OCI-LY3 (cell line): ENCODE results near the gene MX1.

Source experiments
- H2AFZ ChIP-seq: fragments of 200-600, 300-600 bp; shearing (Covaris generic); 2 replicates; pipeline ENCODE4 v1.6.0; 2014; ENCODE audit warnings: antibody characterized with exemption, low read depth, low read length
- H3K27ac ChIP-seq: fragments of 200-600, 300-600 bp; sonication (generic); 2 replicates; pipeline ENCODE4 v1.5.1; 2014; ENCODE audit warnings: mild to moderate bottlenecking, low read length, moderate library complexity, mixed read lengths
- H3K27me3 ChIP-seq: fragments of 200-600, 300-600 bp; sonication (generic); 2 replicates; pipeline ENCODE4 v1.6.1; 2014; ENCODE audit warnings: low read depth, low read length, mixed read lengths
- H3K36me3 ChIP-seq: fragments of 200-600, 300-600 bp; sonication (generic); replicated peaks from 2 replicates; pipeline ENCODE3; 2014; ENCODE audit warnings: low read depth, low read length, mixed read lengths
- H3K4me1 ChIP-seq: fragments of 300-600, 200-600 bp; sonication (generic); 2 replicates; pipeline ENCODE4 v1.6.1; 2014; ENCODE audit warnings: low read length, mixed read lengths
- H3K4me2 ChIP-seq: fragments of 200-600, 300-600 bp; sonication (generic); 2 replicates; pipeline ENCODE4 v1.6.1; 2014; ENCODE audit warnings: low read length, mixed read lengths
- H3K4me3 ChIP-seq: fragments of 300-600, 200-600 bp; sonication (generic); 2 replicates; pipeline ENCODE4 v1.5.1; 2014; ENCODE audit warnings: antibody characterized with exemption, mild to moderate bottlenecking, low read length, moderate library complexity
- H3K79me2 ChIP-seq: fragments of 300-600, 200-600 bp; shearing (Covaris generic); 2 replicates; pipeline ENCODE4 v1.6.1; 2014; ENCODE audit warnings: mild to moderate bottlenecking, low read length, mixed read lengths
- H3K9ac ChIP-seq: fragments of 300-600, 200-600 bp; shearing (Covaris generic); 2 replicates; pipeline ENCODE4 v1.6.0; 2014; ENCODE audit warnings: mild to moderate bottlenecking, low read length, moderate library complexity
- H3K9me3 ChIP-seq: fragments of 200-600, 300-600 bp; shearing (Covaris generic); 2 replicates; pipeline ENCODE4 v1.6.1; 2014; ENCODE audit warnings: low read length, mixed read lengths; ENCODE audit not compliant: insufficient read depth
- H4K20me1 ChIP-seq: fragments of 200-600, 300-600 bp; sonication (generic); 2 replicates; pipeline ENCODE4 v1.6.1; 2016; ENCODE audit warnings: low read length, mixed read lengths; ENCODE audit not compliant: insufficient read depth
- CTCF ChIP-seq: fragments of 200-600, 300-600 bp; sonication (generic); IDR thresholded peaks from 2 replicates; pipeline ENCODE4 v1.5.1; 2014; ENCODE audit warnings: antibody characterized with exemption, low read length, low read depth
- EZH2phosphoT487 ChIP-seq: fragments of 200-600 bp; shearing (Covaris generic); IDR thresholded peaks from 2 replicates; pipeline ENCODE4 v1.6.1; 2018; ENCODE audit warnings: antibody characterized with exemption, mixed run types, low read depth

Gene MX1

DNA sequence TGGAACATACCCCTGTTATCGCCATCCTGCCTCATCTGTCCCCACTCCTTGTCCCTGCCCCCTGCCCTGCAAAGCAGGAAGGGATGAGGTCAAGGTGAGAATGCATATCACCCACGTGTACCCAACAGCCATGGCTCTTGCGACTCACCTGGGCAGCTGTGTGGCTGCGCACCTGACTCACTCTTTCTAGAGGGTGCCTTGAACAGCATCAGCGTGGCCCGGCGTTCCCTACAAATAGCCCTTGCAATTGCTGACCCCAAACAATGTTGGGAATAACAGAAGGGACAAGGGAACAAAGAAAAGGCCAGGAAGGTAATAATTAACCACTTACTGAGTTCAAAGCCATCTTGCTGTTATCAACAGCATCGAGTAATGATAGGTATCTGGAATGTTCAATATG lies 71.7 kb downstream of the MX1 start:
- Histone ChIP-seq H3K9me3 (no peaks in the 10 kb centered on the region), H3K4me1 (no peaks in the 10 kb centered on the region), H3K27ac (no peak overlapping the region), H3K36me3 (no peaks in the 10 kb centered on the region), H3K4me3 (no peak overlapping the region), H4K20me1 (no peaks in the 10 kb centered on the region), H3K9ac (no peak overlapping the region), H3K4me2 (no peak overlapping the region), H2AFZ (no peak overlapping the region), H3K79me2 (no peaks in the 10 kb centered on the region), H3K27me3 (no peaks in the 10 kb centered on the region; the same call in 1 of the 2 replicates)
- TF ChIP-seq CTCF (no peak), EZH2phosphoT487 (no peak)

GRCh38 chr21:41499920-41500319 lies 73.9 kb downstream of the MX1 start:
- Histone ChIP-seq H3K27ac (no peak overlapping the region), H2AFZ (no peak overlapping the region), H3K4me1 (no peaks in the 10 kb centered on the region), H3K4me3 (no peak overlapping the region), H3K4me2 (no peak overlapping the region), H4K20me1 (no peaks in the 10 kb centered on the region), H3K27me3 (no peaks in the 10 kb centered on the region; the same call in 1 of the 2 replicates), H3K79me2 (no peaks in the 10 kb centered on the region), H3K9me3 (no peaks in the 10 kb centered on the region), H3K9ac (no peak overlapping the region), H3K36me3 (no peaks in the 10 kb centered on the region)
- TF ChIP-seq EZH2phosphoT487 (no peak), CTCF (no peak)

DNA sequence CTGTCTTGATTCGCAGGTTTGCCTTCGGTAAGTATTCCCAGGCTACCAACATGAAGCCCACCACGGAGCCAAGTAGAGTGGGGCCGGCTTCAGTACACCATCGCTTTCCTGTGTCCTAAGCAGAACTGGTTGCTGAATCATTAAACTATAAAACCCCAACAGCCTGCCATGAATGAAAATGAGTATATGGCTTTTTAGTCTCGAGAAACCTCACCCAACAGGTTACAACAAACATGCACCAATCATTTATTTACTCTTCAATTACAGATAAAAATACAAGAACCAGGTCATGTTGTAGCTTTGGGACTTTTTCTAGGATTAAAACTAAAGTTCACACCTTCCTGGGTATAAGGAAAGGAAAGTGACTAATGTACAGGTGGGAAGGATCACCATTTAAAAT lies 74.3 kb downstream of the MX1 start:
- no peak overlapping the region for H3K9ac ChIP-seq
- H3K79me2 ChIP-seq = no peaks in the 10 kb centered on the region
- no peak overlapping the region for H3K4me3 ChIP-seq
- H3K4me1 ChIP-seq = no peaks in the 10 kb centered on the region
- no peak overlapping the region for H3K4me2 ChIP-seq
- no peaks in the 10 kb centered on the region for H3K36me3 ChIP-seq
- no peak overlapping the region for H2AFZ ChIP-seq
- H4K20me1 ChIP-seq = no peaks in the 10 kb centered on the region
- TF ChIP-seq EZH2phosphoT487 (no peak), CTCF (no peak)
- no peaks in the 10 kb centered on the region for H3K9me3 ChIP-seq
- H3K27me3 ChIP-seq = no peaks in the 10 kb centered on the region; the same call in 1 of the 2 replicates
- H3K27ac ChIP-seq = no peak overlapping the region

- TF ChIP-seq EZH2phosphoT487 (no peak), CTCF (no peak)
- Histone ChIP-seq H3K27ac (no peak overlapping the region), H3K9me3 (no peaks in the 10 kb centered on the region), H3K4me3 (no peak overlapping the region), H3K27me3 (no peaks in the 10 kb centered on the region; the same call in 1 of the 2 replicates), H3K36me3 (no peaks in the 10 kb centered on the region), H4K20me1 (no peaks in the 10 kb centered on the region), H3K4me2 (no peak overlapping the region), H3K79me2 (no peaks in the 10 kb centered on the region), H3K4me1 (no peaks in the 10 kb centered on the region), H3K9ac (no peak overlapping the region), H2AFZ (no peak overlapping the region)
Observed at GRCh38 chr21:41500931-41501381, 74.9 kb downstream of the MX1 start.
